ENCODE data around the gene TNK1.
"Not testable (repeated sequence)": the region's sequence is repeated elsewhere in the genome, so short reads cannot be mapped to it uniquely, and the experiment has no call there.

Gene TNK1

DNA sequence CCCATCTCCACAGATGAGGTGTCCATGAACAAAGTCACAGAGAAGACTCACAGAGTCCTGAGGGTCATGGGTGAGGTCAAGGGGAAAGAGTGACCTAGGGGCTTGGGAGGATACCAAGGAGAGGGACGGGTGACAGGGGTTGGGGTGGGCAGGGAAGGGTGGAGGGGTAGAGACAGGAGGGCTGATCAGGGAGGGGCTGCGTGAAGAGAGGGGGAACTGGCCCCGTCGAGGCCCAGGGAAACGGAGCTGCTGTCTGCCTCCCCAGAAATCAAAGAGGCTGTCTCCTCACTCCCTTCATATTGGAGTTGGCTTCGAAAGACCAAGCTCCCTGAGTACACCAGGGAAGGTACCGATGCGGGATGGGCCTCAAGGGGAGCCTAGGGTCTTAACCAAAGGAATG lies 25.3 kb upstream of the TNK1 start:
- DNase-seq: no peak

DNA sequence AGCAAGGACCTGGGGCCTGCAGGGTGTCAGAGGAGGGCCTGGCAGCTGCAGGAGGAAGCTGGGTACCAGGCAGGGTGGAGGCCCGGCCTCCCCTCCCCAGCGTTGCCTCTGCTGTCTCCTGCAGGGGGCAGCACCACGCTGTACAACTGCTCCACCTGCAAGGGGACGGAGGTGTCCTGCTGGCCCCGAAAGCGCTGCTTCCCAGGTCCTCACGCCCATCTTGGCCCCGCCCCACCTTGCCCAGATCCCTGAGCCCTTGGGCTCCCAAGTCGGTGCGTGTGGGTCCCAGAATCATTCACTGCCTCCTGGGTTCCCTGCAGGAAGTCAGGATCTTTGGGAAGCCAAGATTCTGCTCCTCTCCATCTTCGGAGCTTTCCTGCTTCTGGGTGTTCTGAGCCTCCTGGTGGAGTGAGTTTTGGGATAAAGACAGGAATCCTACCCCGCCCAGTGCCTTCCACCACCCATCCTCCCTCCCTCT lies 24.8 kb upstream of the TNK1 start:
- DNase-seq: peak; percentile 84

DNA sequence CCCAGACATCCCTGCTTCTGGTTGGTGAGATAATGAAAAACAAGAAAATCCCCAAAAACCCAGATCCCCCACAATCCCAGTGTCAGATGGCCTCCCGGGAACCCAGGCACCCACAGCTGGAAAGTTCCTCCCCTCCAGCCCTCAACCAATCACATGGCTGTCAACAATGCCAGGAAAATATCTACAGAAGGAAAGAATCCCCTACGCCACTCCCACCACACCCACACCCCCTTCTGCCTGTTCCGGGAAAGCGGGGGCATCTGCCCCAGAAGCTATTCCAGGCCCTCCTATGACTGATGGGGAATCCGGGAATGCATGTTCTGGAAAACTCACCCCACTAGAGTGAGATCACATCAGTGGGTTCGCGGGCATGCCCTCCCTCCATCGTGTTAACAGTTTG lies 24.1 kb upstream of the TNK1 start:
- DNase-seq: no peak

DNA sequence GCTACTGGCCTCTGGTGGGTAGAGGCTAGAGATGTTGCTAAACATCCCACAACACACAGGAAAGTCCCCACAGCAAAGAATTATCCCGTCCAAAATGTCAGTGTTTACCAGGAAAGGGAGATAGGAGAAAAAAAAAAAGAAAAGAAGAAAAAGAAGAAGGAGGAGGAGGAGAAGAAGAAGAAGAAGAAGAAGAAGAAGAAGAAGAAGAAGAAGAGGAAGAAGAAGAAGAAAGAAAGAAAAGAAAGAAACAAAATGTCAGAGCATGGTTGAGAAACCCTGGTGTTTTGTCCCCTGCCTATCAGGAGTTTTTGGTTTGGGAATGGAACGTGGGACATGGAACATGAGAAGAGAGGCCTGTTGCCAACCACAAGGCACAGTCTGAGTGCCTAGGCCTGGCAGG lies 23.5 kb upstream of the TNK1 start:
- DNase-seq: no peak

DNA sequence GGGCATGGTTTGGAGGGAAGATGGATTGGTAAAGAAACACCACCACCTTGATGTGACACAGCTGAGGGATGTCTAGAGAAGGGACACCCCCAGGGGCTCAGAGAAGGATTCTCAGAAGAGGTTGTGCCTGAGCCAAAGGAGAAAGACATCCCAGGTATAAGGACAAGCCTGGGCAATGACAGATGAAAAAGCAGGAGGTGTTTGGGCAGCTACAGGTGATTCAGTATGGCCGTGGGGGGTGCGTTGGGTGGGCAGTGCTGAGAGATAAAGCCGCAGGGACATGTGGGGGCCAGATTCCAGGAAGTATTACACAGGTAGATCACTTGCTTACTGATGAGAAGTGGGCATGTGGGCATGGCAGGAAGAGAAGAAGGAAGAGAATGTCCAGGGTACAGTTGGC lies 19.0 kb upstream of the TNK1 start:
- no peak for DNase-seq

DNA sequence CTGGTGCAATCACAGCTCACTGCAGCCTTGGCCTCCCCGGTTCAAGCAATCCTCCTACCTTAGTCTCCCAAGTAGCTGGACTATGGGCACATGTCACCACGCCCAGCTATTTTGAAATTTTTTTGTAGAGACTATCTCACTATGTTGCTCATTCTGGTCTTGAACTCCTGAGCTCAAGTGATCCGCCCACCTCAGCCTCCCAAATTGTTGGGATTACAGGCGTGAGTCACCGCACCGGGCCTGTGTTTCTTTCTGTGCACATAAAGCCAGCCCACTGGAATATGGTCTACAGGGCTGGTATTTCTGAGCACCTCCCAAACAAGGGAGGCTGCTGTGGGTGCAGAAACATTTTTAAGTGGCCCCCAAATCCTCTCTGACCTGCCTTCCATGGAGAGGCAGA lies 17.6 kb upstream of the TNK1 start:
- no peak for DNase-seq

DNA sequence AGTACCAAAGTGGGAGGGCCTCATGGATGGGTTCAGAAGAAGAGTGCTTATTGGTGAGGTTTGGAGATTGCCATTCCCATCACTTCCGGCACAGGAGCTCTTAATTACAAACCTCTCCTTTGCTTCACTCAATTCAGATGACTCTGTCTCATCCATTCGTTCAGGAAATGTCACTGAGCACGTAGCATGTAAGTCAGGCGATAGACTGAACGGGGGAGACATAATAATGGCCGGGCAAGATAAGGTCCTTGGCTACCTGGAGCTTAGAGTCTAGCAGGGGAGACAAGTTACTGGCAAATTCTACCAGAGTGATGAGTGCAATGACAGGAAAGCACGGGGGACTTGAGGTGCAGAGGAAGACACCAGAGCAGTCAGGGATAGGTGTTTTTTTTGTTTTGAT lies 14.9 kb upstream of the TNK1 start:
- not testable (repeated sequence) for DNase-seq

DNA sequence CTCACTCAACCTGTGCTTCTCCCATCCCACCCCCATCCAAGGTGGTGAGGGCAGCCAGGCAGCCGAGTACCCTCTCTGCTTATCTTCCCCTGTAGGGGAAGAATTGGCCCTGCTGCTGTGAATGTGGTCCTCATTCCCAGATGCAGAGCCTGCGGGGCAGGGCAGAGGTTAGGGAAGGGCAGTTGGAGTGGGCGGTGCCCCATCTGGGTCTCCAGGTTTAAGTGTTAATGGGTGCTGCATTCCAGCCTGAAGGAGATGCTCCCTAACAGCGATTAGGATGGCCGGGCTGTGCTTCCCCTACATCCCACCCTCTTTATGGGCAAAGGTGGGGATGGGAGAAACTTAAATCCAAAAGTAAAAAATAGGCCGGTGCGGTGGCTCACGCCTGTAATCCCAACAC lies 13.8 kb upstream of the TNK1 start:
- DNase-seq: no peak

DNA sequence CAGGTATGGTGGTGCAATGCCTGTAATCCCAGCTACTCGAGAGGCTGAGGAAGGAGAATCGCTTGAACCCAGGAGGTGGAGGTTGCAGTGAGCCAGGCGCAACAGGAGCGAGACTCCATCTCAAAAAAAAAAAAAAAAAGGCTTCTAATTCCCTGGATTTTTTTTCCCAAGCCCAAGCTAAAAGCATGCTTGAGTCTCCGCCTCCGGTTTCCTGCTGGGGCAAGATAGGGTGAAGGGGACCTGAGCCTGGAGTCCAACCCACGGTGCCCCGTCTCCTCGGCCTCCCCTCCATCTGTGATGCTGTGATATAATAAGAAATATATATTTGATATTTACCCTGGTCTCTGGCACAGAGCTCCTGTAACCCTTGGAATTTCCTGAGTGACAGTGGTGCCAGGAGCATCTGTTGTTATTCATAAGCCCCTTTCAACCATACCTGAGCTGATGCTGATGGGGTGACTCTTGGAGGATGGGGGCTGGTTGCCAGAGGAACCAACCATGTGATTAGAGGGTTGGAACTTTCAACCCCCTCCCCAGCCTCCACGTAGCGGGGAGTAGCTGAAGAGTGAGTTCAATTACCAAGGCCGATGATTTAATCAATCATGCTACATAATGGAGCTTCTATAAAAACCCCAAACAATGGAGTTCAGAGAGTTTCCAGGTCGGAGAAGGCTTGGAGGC lies 12.8 kb upstream of the TNK1 start:
- no peak for DNase-seq

DNA sequence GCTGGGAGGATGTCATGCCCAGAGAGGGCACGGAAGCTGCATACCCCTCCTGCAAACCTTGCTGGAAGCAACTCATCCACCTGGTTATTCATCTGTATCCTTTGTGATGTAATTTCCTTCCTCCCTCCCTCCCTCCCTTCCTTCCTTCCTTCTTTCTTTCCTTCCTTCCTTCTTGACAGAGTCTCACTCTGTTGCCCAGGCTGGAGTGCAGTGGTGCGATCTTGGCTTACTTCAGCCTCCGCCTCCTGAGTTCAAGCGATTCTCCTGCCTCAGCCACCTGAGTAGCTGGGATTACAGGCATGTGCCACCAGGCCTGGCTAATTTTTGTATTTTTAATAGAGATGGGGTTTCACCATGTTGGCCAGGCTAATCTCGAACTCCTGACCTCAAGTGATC lies 12.3 kb upstream of the TNK1 start:
- DNase-seq: not testable (repeated sequence)

DNA sequence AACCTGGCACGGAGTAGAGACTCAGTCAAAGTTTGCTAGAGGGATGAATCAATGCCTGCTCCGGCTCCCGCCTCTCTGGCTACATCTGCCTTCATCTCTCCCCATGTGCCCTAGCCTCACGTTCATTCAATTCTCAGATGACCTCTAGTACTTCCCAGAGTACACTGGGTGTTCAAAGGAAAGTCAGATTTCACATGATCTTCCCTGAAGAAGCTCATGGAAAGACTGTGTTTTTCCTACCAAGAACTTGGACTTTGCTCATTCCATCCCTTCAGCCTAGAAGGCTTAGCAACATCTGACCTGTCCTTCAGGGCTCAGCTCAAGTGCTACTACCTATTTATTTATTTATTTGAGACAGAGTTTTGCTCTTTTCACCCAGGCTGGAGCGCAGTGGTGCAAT lies 11.1 kb upstream of the TNK1 start:
- no peak for DNase-seq

DNA sequence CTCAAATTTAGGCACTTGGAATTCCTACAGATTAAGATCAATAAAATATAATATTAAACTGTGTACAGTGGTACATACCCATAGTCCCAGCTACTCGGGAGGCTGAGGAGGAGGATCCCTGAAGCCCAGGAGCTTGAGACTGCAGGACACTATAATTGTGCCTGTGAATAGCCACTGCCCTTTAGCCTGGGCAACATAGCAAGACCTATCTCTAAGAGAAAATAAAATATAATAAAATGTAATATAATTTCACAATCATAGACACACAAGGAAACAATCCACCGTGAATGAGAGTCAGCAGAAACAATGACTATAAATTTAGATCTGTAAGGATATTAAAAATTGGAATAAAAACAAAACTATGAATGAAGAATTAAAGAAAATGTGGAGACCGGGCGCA lies 10.0 kb upstream of the TNK1 start:
- no peak for DNase-seq

DNA sequence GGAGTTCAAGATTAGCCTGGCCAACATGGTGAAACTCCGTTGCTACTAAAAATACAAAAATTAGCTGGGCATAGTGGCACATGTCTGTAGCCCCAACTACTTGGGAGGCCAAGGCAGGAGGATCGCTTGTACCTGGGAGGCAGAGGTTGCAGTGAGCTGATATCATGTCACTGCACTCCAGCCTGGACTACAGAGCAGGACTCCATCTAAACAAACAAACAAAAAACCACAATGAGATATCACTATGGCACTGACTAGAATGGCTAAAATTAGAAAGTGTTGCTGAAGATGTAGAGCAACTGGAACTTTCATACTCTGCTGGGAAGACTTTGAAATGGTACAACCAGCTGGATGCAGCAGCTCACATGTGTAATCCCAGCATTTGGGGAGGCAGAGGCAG lies 6.5 kb upstream of the TNK1 start:
- DNase-seq: no peak

DNA sequence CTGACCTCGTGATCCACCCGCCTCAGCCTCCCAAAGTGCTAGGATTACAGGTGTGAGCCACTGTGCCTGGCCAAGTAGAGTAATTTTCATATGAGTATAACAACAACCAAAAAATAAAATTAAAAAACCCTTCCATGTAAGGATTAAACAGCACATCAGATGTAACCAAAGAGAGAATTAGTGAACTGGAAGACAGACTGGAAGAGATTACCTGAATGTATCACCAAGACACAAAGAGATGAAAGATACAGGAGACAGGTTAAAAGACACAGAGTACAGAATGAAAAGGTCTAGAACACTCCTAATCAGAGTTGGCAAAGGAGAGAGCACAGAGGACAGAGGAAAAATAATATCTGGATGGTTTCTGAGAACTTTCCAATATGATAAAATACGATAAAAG lies 1.8 kb upstream of the TNK1 start:
- no peak for DNase-seq

DNA sequence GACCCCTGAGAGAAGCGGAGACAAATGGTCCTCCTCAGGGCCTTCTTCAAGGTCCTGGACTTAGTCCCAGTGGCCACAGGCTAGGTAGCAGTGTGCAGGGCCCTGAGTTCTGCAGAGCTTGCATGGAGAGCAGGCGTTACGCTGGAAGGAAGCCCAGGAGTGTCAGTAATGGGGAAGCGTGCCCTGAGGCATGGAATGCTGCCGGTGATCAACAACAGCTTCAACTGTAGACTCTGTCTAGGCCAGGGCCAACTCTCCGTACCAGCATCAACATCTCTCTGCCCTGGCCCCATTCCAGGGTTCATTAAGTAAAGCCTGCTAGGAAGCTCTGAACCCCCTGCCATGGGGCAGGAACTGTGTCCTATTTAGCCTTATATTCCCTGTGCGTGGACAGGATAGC lies 568 bp upstream of the TNK1 start:
- DNase-seq: peak; percentile 55

DNA sequence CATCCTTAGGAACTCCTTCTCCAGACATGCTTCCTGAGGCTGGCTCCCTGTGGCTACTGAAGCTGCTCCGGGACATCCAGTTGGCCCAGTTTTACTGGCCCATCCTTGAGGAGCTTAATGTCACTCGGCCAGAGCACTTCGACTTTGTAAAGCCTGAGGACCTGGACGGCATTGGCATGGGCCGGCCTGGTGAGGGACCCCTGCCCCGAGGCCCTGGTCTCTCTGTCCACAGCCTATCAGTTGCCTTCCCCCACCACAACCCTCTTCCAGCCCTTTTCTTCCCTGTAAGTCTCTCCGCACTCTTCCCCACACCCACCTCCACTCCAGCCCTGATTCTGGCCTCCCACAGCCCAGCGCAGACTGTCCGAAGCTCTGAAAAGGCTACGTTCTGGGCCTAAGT lies 2.0 kb downstream of the TNK1 start:
- no peak for DNase-seq

DNA sequence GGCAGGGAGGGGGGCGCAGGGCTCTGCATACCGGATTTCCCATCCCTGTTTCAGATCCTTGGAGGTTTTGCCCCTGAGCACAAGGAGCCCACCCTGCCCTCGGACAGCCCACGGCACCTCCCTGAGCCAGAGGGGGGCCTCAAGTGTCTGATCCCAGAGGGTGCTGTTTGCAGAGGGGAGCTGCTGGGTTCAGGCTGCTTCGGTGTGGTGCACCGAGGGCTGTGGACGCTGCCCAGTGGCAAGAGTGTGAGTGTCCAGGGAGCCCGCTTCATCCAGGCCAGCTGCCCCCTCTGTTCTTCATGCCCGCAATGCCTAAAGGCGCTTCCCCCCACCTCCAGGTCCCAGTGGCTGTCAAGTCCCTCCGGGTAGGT lies 2.5 kb downstream of the TNK1 start:
- no peak for DNase-seq

DNA sequence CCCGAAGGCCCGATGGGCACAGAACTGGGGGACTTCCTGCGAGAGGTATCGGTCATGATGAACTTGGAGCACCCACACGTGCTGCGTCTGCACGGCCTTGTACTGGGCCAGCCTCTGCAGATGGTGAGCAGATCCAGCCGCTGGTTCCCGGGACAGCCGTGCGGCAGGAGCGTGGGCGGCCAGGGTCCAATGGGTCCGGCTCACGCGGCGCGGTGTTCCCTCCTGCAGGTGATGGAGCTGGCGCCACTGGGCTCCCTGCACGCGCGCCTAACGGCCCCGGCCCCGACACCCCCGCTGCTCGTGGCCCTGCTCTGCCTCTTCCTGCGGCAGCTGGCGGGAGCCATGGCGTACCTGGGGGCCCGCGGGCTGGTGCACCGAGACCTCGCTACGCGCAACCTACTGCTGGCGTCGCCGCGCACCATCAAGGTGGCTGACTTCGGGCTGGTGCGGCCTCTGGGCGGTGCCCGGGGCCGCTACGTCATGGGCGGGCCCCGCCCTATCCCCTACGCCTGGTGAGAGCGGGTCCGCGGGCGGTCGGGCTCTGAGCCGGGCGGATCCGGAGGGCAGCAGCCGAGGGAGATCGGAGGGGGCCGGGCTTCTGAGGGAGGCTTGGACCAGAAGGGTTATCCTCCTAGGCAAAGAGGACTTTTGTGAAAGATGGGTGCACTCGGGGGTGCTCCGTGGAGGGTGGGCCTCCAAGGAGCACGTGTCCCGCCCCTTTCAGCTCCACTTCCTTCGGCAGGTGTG lies 3.0 kb downstream of the TNK1 start:
- peak; percentile 61 for DNase-seq

DNA sequence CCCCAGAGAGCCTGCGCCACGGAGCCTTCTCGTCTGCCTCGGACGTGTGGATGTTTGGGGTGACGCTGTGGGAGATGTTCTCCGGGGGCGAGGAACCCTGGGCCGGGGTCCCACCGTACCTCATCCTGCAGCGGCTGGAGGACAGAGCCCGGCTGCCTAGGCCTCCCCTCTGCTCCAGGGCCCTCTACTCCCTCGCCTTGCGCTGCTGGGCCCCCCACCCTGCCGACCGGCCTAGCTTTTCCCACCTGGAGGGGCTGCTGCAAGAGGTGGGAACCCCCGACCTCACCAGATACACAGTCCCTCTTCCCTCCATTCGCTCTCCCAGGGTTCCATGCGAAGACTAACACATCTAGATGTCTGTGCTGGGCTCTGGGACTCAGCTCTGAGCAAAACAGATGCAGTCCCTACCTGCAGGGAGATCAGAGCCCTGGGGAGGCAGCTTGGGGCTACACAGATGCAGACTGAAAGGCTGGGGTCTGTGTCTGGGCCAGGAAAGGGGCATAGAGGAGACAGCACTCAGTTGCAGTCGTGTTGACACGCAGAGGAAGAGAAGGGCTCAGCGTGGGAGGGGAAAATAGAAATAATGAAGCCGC lies 3.7 kb downstream of the TNK1 start:
- DNase-seq: no peak

DNA sequence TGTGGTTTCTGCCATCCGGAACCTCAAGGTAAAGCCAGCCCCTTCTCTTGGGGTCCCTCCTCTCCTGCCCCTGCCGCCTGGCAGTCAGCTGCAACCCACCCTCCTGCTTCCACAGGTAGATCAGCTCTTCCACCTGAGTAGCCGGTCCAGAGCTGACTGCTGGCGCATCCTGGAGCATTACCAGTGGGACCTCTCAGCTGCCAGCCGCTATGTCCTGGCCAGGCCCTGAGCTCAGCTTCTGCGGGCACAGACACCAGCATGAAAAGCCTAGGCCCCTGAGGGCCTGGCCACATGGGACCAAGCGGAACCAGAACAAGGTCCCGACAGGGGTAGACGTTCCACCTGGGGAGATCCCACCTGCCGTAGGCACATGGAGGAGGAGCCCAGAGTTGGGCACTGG lies 8.0 kb downstream of the TNK1 start:
- DNase-seq: no peak

DNA sequence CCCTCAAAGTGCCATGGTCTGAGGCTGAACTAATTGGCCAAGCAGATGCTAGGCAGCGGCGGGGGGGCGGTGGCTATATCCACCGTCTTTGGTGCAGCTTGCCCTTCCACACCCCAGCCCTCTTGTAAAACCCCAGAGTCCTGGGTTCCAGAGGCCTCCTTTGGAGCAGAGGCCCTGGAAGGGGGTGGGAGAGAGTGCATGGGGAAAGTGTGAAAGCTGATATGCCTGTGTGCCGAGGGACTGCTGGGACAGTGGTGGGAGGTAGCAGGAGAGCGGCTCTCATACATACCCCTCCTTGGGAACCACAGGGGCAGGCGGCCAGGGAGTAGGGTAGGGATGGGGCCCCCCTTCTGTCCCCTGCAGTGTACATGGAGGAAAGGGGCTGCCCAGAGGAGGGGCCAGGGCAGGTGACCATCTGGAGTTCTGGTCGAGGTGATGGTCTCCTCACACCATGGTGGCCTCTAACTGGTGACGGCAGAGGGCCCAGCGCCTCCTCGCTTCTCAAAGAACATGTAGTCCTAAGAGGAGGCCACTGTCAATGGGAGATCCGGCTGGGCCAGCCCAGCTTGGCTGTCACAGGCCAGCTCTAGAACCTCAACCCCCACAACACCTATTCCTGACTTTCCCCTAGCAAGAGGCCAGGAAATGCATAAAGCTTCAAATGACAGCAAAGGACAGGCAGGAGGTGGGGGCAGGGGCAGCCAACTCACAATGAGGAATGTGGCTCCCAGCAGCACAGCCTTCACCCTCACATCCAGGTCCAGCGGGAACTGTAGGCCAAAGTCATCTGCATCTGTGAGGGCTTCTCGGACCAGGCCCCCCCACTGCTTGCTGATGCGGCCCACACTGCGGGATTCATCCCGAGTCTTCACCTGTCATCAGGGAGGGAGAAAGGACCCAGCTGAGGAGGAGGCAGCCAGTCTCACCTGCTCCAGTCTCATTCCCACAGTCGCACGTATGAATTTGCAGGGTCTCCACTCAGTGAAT lies 9.3 kb downstream of the TNK1 start:
- no peak for DNase-seq

DNA sequence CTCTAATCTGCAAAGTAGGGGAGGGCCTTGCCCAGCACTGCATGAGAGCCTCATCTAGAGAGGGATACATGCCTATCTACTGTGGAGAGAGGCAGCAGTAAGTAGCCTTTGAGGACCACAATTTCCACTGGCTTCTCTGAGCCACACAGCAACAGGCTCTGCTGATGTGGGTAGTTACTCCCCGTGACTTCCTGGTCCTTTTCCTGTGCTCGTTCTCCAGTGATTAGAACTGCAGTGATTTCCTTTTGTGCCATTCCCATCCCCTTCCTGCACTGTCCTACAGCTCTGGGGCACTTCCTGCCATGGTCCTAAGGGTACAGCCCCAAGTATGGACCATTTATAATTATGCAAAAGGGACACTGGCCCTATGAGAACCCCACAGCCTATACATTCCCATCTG lies 10.4 kb downstream of the TNK1 start:
- no peak for DNase-seq

All from femur (tissue), 1 donor.